Sigmoid colon (tissue), 7 donors: ENCODE results near the gene FBXL17. TPM values are rescaled to one million over a fixed set of nuclear protein-coding genes. Genes with fewer than 3 reads are reported as not detected.

ENCODE experiments used
- DNase-seq: peaks from one replicate; pipeline ENCODE4 v3.0.0-alpha.2; 2019
- H3K27ac ChIP-seq, 4 donors: fragments of 200-600 bp; sonication (generic); one replicate each; pipeline ENCODE4 v1.5.1; 2016 to 2019; ENCODE audit warnings: mild to moderate bottlenecking in 1 of 4
- H3K27me3 ChIP-seq, 3 donors: fragments of 200-600 bp; sonication (generic); one replicate each; pipeline ENCODE4 v1.5.1; 2019; ENCODE audit warnings: mild to moderate bottlenecking in 1 of 3
- H3K36me3 ChIP-seq, 4 donors: fragments of 200-600 bp; sonication (generic); one replicate each; pipeline ENCODE4 v1.5.1; 2016 to 2019
- H3K4me1 ChIP-seq, 4 donors: fragments of 200-600 bp; sonication (generic); one replicate each; pipeline ENCODE4 v1.5.1; 2017 to 2019
- H3K4me3 ChIP-seq, 4 donors: fragments of 200-600 bp; sonication (generic); one replicate each; pipeline ENCODE4 v1.5.1; 2017 to 2019; ENCODE audit warnings: mild to moderate bottlenecking in 2 of 4, moderate library complexity in 1 of 4
- H3K9me3 ChIP-seq, 4 donors: fragments of 200-600 bp in 3 of 4; sonication (generic) in 3 of 4; one replicate each; pipeline versions ENCODE4 v1.5.1 to v1.6.1; 2013 to 2019
- EP300 ChIP-seq, 4 donors: sonication (generic); formaldehyde crosslinking; IDR thresholded peaks; one replicate each; pipeline ENCODE4 v1.6.1; 2017; ENCODE audit warnings: antibody characterized with exemption in 4 of 4
- POLR2A ChIP-seq, 2 donors: fragments of 450-650 bp; IDR thresholded peaks; one replicate each; pipeline ENCODE4 v1.6.1; 2016; ENCODE audit warnings: antibody characterized with exemption in 2 of 2, mild to moderate bottlenecking in 2 of 2, moderate library complexity in 2 of 2
- POLR2AphosphoS5 ChIP-seq, 4 donors: sonication (generic); formaldehyde crosslinking; IDR thresholded peaks; one replicate each; pipeline ENCODE4 v1.6.1; 2017; ENCODE audit warnings: antibody characterized with exemption in 4 of 4
- WGBS, 2 donors: extraction: QIAGEN DNeasy Blood & Tissue Kit; methylation state at CpG; one replicate each; pipeline ENCODE4 v1.1.7; 2013; 5-methylcytosine and 5-hydroxymethylcytosine counted together
- intact Hi-C: fragments of 100-400 bp; cut with DNase I; formaldehyde crosslinking; loops from one replicate; pipeline ENCODE4 v1.15.1; 2023
- polyA plus RNA-seq, 3 donors: library from polyadenylated mRNA; stranded (reverse); fragments of 200-250 nt; gene quantifications; one replicate each; pipeline ENCODE4 v1.2.3, GENCODE V29; 2013
- total RNA-seq, 4 donors: library from RNA; depleted of rRNA; stranded (reverse); fragments of >200 nt; gene quantifications; one replicate each; pipeline ENCODE4 v1.1.0, GENCODE V29; 2016
- TF ChIP-seq, protein P1 (sequence below), 4 experiments: fragments of 450-650 bp in 3 of 4; fragments of 200-600 bp in 1 of 4; IDR thresholded peaks; one replicate each; pipeline ENCODE4 v1.5.1; 2016 to 2019; ENCODE audit warnings: antibody characterized with exemption in 4 of 4, mild to moderate bottlenecking in 3 of 4, moderate library complexity in 2 of 4
- donor health status: healthy with polysubstance abuse.
- donor health status: Bipolar disorder and iron deficiency.
- donor health status: healthy.

The FBXL17 gene
- total and polyA plus RNA-seq, 7 donors, result 8.2 to 22.5 (median 16.6) TPM

DNA sequence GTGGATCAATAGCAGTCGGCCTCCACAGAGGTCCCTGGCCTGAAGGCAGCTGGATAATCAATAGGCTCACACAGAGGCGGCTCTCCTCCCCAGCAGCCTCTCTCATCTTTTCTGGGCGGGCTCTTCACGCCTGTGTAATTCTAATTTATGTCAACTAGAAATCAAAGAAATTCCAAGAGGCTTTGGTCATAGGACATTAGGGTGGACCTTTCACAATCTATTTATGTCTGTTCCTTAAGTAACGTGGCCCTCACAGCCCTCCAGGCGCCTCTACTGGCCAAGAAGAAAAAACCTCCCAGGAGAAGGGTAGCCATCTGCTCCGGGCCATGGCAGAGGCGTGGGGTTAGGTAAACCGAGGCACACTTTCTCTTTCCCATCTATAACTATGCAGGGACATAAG, 506.1 kb downstream of the FBXL17 start:
- peak overlapping the region in 2 of 4 donors; percentile 10 to 13 for H3K4me3 ChIP-seq
- intact Hi-C loops, result no loop called here
- H3K9me3 ChIP-seq, result no peaks in the 10 kb centered on the region
- TF ChIP-seq EP300 (IDR thresholded peaks at IDR 0.05), result no peak
- TF ChIP-seq POLR2AphosphoS5 (IDR thresholded peaks at IDR 0.05), result peak in 1 of 4 donors; percentile 26
- TF ChIP-seq, protein P1, sequence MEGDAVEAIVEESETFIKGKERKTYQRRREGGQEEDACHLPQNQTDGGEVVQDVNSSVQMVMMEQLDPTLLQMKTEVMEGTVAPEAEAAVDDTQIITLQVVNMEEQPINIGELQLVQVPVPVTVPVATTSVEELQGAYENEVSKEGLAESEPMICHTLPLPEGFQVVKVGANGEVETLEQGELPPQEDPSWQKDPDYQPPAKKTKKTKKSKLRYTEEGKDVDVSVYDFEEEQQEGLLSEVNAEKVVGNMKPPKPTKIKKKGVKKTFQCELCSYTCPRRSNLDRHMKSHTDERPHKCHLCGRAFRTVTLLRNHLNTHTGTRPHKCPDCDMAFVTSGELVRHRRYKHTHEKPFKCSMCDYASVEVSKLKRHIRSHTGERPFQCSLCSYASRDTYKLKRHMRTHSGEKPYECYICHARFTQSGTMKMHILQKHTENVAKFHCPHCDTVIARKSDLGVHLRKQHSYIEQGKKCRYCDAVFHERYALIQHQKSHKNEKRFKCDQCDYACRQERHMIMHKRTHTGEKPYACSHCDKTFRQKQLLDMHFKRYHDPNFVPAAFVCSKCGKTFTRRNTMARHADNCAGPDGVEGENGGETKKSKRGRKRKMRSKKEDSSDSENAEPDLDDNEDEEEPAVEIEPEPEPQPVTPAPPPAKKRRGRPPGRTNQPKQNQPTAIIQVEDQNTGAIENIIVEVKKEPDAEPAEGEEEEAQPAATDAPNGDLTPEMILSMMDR (IDR thresholded peaks at IDR 0.05), result peak in 2 of 4 experiments; percentile 27 to 33
- no peak for TF ChIP-seq POLR2A (IDR thresholded peaks at IDR 0.05)
- peak; percentile 69 for DNase-seq
- peak overlapping the region in 3 of 4 donors; percentile 59 to 72 (median 71) for H3K27ac ChIP-seq
- WGBS, 2 donors, result 92 to 95% methylated on average over 9 of the region's 9 CpGs
- no peaks in the 10 kb centered on the region for H3K36me3 ChIP-seq
- H3K27me3 ChIP-seq, result no peaks in the 10 kb centered on the region
- H3K4me1 ChIP-seq, result peaks cover 0 to 24% (median 17%) of the 10 kb centered on the region in 4 donors

DNA sequence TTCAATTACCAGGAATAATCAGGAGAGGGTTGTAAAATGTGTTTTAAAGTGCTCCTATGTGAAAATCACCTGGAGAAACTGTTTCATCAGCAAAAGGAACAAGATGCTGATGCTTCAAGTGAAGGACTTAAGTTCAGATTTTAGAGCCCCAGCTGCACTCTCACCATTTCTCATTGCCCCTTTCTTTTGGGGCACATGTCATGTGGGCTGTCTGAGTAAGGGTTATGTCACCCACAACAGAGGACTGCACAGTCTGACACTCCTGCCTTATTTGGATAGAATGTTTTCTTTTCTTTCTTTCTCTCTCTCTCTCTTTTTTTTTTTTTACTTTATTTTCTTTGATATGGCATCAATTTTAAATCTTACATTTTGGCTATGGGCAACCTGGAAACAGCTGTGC, 507.1 kb downstream of the FBXL17 start:
- no peak for DNase-seq
- TF ChIP-seq, protein P1 (IDR thresholded peaks at IDR 0.05), result no peak
- TF ChIP-seq POLR2A (IDR thresholded peaks at IDR 0.05), result no peak
- TF ChIP-seq EP300 (IDR thresholded peaks at IDR 0.05), result no peak
- no peak for TF ChIP-seq POLR2AphosphoS5 (IDR thresholded peaks at IDR 0.05)
- H3K9me3 ChIP-seq, result no peaks in the 10 kb centered on the region
- H3K27me3 ChIP-seq, result no peaks in the 10 kb centered on the region
- H3K4me3 ChIP-seq, result no peak overlapping the region
- H3K4me1 ChIP-seq, result peaks cover 0 to 29% (median 18%) of the 10 kb centered on the region in 4 donors
- intact Hi-C loops, result no loop called here
- no peak overlapping the region for H3K27ac ChIP-seq
- H3K36me3 ChIP-seq, result no peaks in the 10 kb centered on the region

DNA sequence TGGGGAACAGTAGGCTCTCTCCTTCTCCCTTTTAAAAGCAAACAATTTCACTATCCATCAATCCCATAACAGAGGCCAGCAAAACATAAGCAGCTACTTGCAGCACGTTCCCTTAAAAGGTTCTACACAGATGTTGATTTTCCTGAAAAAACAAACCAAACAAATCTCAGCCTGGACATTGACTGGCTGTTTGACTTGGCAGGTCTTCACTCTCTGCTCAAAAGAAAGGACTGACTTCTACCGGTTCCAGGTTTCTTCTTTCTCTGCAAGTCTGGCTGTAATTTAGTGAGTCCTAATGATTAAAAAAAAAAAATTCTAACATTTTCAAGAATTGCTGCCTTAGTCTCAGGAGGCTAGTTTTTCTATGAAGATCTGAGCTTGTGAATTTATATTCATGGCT, 508.0 kb downstream of the FBXL17 start:
- intact Hi-C loops, result no loop called here
- DNase-seq, result no peak
- 25 to 65% methylated on average over 2 of the region's 2 CpGs for WGBS, 2 donors
- TF ChIP-seq, protein P1 (IDR thresholded peaks at IDR 0.05), result no peak
- no peak for TF ChIP-seq POLR2AphosphoS5 (IDR thresholded peaks at IDR 0.05)
- no peak for TF ChIP-seq POLR2A (IDR thresholded peaks at IDR 0.05)
- TF ChIP-seq EP300 (IDR thresholded peaks at IDR 0.05), result no peak
- Histone ChIP-seq H3K36me3 (no peaks in the 10 kb centered on the region), H3K4me3 (no peak overlapping the region), H3K27me3 (no peaks in the 10 kb centered on the region), H3K27ac (no peak overlapping the region), H3K4me1 (peaks cover 0 to 38% (median 26%) of the 10 kb centered on the region in 4 donors), H3K9me3 (no peaks in the 10 kb centered on the region)

DNA sequence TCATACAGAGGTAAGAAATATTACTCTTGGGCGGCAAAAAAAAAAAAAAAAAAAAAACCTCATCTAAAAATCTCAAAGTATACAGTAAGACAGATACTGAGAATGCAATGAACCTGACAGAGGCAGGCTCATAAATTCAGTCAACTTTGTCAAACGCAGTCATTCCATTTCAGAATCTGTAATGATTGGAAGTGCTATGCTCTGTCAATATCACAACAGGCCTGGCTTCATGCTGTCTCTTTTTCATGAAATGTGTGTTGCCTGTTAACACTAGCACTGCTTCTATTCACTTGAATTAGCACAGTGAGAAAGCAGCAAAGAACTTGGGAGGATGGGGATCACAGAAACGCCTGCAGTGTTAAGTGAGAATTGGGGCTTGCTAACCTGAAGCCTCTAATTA, 510.9 kb downstream of the FBXL17 start:
- intact Hi-C loops, result no loop called here
- no peak overlapping the region for H3K27ac ChIP-seq
- WGBS, 2 donors, result 85 to 92% methylated on average over 3 of the region's 3 CpGs
- no peaks in the 10 kb centered on the region for H3K36me3 ChIP-seq
- H3K4me3 ChIP-seq, result no peak overlapping the region
- peaks cover 0 to 33% (median 25%) of the 10 kb centered on the region in 4 donors for H3K4me1 ChIP-seq
- TF ChIP-seq POLR2AphosphoS5 (IDR thresholded peaks at IDR 0.05) (no peak), POLR2A (IDR thresholded peaks at IDR 0.05) (no peak), EP300 (IDR thresholded peaks at IDR 0.05) (no peak)
- TF ChIP-seq, protein P1 (IDR thresholded peaks at IDR 0.05), result no peak
- DNase-seq, result no peak
- H3K27me3 ChIP-seq, result no peaks in the 10 kb centered on the region
- no peaks in the 10 kb centered on the region for H3K9me3 ChIP-seq
